K562 (cell line): ENCODE measurements around the gene MMP24OS. TPM values are rescaled to one million over a fixed set of nuclear protein-coding genes. Genes with fewer than 3 reads are reported as not detected.
A peak's percentile ranks its signal among the peaks of the same experiment; 100 is the strongest.

ENCODE experiments used
- ARID1B ChIP-seq: fragments of 450-650 bp; IDR thresholded peaks from 2 replicates; pipeline ENCODE4 v1.6.1; 2016; ENCODE audit warnings: antibody characterized with exemption, mild to moderate bottlenecking, inconsistent platforms
- BRF1 ChIP-seq: IDR thresholded peaks from 3 replicates; pipeline ENCODE4 v1.6.1; 2011; ENCODE audit warnings: borderline replicate concordance, mild to moderate bottlenecking; ENCODE audit not compliant: insufficient read length; ENCODE audit errors: extremely low read depth
- EZH2 ChIP-seq: IDR thresholded peaks from 2 replicates; pipeline ENCODE4 v1.6.1; 2012; ENCODE audit warnings: low read depth, mild to moderate bottlenecking, inconsistent platforms, low read length, borderline replicate concordance
- FOXP4 ChIP-seq: sonication (generic); formaldehyde crosslinking; IDR thresholded peaks from 2 replicates; pipeline ENCODE4 v1.8.0; 2022; ENCODE audit warnings: mild to moderate bottlenecking, missing genetic modification reagents, borderline replicate concordance
- HDAC6 ChIP-seq: IDR thresholded peaks from 2 replicates; pipeline ENCODE4 v1.6.1; 2012; ENCODE audit warnings: low read depth, mild to moderate bottlenecking, control low read depth, inconsistent platforms, low read length, moderate library complexity
- JUND ChIP-seq, 2 experiments: IDR thresholded peaks; 2 replicates in 1 of 2; 3 replicates in 1 of 2; pipeline ENCODE4 v1.6.1; 2011; ENCODE audit warnings: borderline replicate concordance in 2 of 2, low read depth in 2 of 2, low read length in 2 of 2, improper control_type of control experiment in 1 of 2, missing biosample characterization in 1 of 2, missing genetic modification characterization in 1 of 2, missing genetic modification reagents in 1 of 2
- KDM1A ChIP-seq, 2 experiments: fragments of 450-650 bp; IDR thresholded peaks; 2 replicates each; pipeline ENCODE4 v1.6.1; 2016; ENCODE audit warnings: mild to moderate bottlenecking in 2 of 2
- MAFK ChIP-seq: IDR thresholded peaks from 2 replicates; pipeline ENCODE4 v1.6.1; 2011; ENCODE audit warnings: low read length, improper control_type of control experiment
- PHB2 ChIP-seq: fragments of 450-650 bp; IDR thresholded peaks from 2 replicates; pipeline ENCODE4 v1.6.1; 2017; ENCODE audit warnings: low read depth
- RBM39 ChIP-seq: fragments of 200-400 bp; formaldehyde crosslinking; optimal IDR thresholded peaks from 2 replicates; pipeline ENCODE3; 2018; ENCODE audit warnings: low read depth, low read length
- RCOR1 ChIP-seq, 2 experiments: IDR thresholded peaks; 2 replicates each; pipeline ENCODE4 v1.6.1; 2012; ENCODE audit warnings: low read depth in 2 of 2, low read length in 2 of 2, borderline replicate concordance in 1 of 2, improper control_type of control experiment in 1 of 2
- SNAPC5 ChIP-seq: fragments of 250-450 bp; sonication (Bioruptor Pico); IDR thresholded peaks from 2 replicates; pipeline ENCODE4 v1.8.0; 2021; ENCODE audit warnings: moderate library complexity, mild to moderate bottlenecking, inconsistent platforms
- SP1 ChIP-seq: sonication (generic); formaldehyde crosslinking; IDR thresholded peaks from 2 replicates; pipeline ENCODE4 v1.8.1; 2022; ENCODE audit warnings: mild to moderate bottlenecking, missing genetic modification reagents
- TBL1XR1 ChIP-seq, 2 experiments: IDR thresholded peaks; 2 replicates each; pipeline ENCODE4 v1.6.1; 2012; ENCODE audit warnings: improper control_type of control experiment in 2 of 2, low read length in 2 of 2, mild to moderate bottlenecking in 1 of 2
- TOE1 ChIP-seq, 2 experiments: fragments of 450-650 bp in 1 of 2; sonication (generic) in 1 of 2; formaldehyde crosslinking in 1 of 2; IDR thresholded peaks; 2 replicates each; pipeline versions ENCODE4 v1.7.1 to v1.8.0; 2016 to 2022; ENCODE audit warnings: borderline replicate concordance in 2 of 2, mild to moderate bottlenecking in 2 of 2, antibody characterized with exemption in 1 of 2, inconsistent platforms in 1 of 2, low read depth in 1 of 2, missing genetic modification reagents in 1 of 2, moderate library complexity in 1 of 2
- U2AF1 ChIP-seq: fragments of 200-400 bp; formaldehyde crosslinking; optimal IDR thresholded peaks from 2 replicates; pipeline ENCODE3; 2017; ENCODE audit warnings: mild to moderate bottlenecking, low read depth, low read length, moderate library complexity
- ZNF282 ChIP-seq: sonication (generic); formaldehyde crosslinking; IDR thresholded peaks from 2 replicates; pipeline ENCODE4 v1.8.1; 2023; ENCODE audit warnings: missing genetic modification reagents
- ZNF3 ChIP-seq: fragments of 250-450 bp; sonication (Bioruptor Pico); IDR thresholded peaks from 2 replicates; pipeline ENCODE4 v1.5.0; 2021; ENCODE audit warnings: mild to moderate bottlenecking, moderate library complexity
- ZNF408 ChIP-seq: fragments of 250-450 bp; sonication (Bioruptor Pico); IDR thresholded peaks from 2 replicates; pipeline ENCODE4 v1.4.0; 2020; ENCODE audit warnings: low read depth, mild to moderate bottlenecking, moderate library complexity
- ZNF518B ChIP-seq: fragments of 250-450 bp; sonication (Bioruptor Pico); IDR thresholded peaks from 2 replicates; pipeline ENCODE4 v1.5.0; 2021; ENCODE audit warnings: mild to moderate bottlenecking, moderate library complexity
- ZNF707 ChIP-seq: fragments of 250-450 bp; sonication (Bioruptor Pico); conservative IDR thresholded peaks from 2 replicates; pipeline ENCODE4 v1.8.0; 2022; ENCODE audit warnings: inconsistent platforms, mild to moderate bottlenecking, moderate library complexity
- ZNF766 ChIP-seq: fragments of 200-800 bp; sonication (Bioruptor generic); conservative IDR thresholded peaks from 2 replicates; pipeline ENCODE4 v1.6.1; 2016; ENCODE audit warnings: missing genetic modification characterization, missing compliant biosample characterization
- polyA plus RNA-seq, 8 experiments: library from polyadenylated mRNA; depleted of rRNA in 4 of 8; stranded (reverse) in 5 of 8; unstranded in 3 of 8; fragments of >200 nt; fragmentation: Nextera tagmentation in 2 of 8; fragmentation: Illumina TruSeq in 1 of 8; extraction: Ambion mirVana in 2 of 8; extraction: Trizol in 1 of 8; gene quantifications; 2 replicates each; pipeline versions ENCODE4 v1.2.1 to v1.2.3, GENCODE V29; 2011 to 2014; ENCODE audit warnings: inconsistent platforms in 1 of 8, missing spikeins in 1 of 8
- total RNA-seq, 7 experiments: library from RNA; depleted of rRNA in 6 of 7; stranded (reverse); fragments of >200 nt in 6 of 7; fragmentation: Illumina TruSeq in 2 of 7; extraction: Trizol in 2 of 7; gene quantifications; 2 replicates each; pipeline versions ENCODE4 v1.2.1 to v1.2.3, GENCODE V29; 2011 to 2021; ENCODE audit warnings: low replicate concordance in 1 of 7

Gene MMP24OS
- total and polyA plus RNA-seq, 9 of the 15 experiments (the other 6 are each of a cell fraction or from before 2014, with no cell fraction given), result 0.92 to 41.5 (median 11.4) TPM

- no peak for TF ChIP-seq ZNF408 (CRISPR knock-in tag)
- no peak for TF ChIP-seq ZNF3 (CRISPR knock-in tag)
- TF ChIP-seq ZNF282, result no peak
- TF ChIP-seq HDAC6, result no peak
- peak; percentile 75 to 91; a peak in 3 of 4 replicates for TF ChIP-seq RCOR1 (IDR thresholded peaks at IDR 0.05; ENCODE audit: borderline replicate concordance in 1 of 2, low read depth in 2 of 2, low read length in 2 of 2)
- TF ChIP-seq EZH2, result no peak
- TF ChIP-seq U2AF1, result no peak
- no peak for TF ChIP-seq FOXP4 (CRISPR knock-in tag)
- no peak for TF ChIP-seq ZNF707 (CRISPR knock-in tag)
- TF ChIP-seq JUND (IDR thresholded peaks at IDR 0.05; ENCODE audit: borderline replicate concordance, low read depth, low read length), result peak; percentile 76
- TF ChIP-seq JUND (tag; IDR thresholded peaks at IDR 0.05; ENCODE audit: borderline replicate concordance, low read depth, low read length), result no peak; the same call in 2 of the 3 replicates
- no peak for TF ChIP-seq SNAPC5 (CRISPR knock-in tag)
- TF ChIP-seq PHB2, result no peak
- no peak for TF ChIP-seq TOE1 (IDR thresholded peaks at IDR 0.05; ENCODE audit: borderline replicate concordance)
- TF ChIP-seq TOE1 (CRISPR knock-in tag; IDR thresholded peaks at IDR 0.05; ENCODE audit: borderline replicate concordance, low read depth), result no peak
- no peak for TF ChIP-seq ZNF766 (CRISPR knock-in tag)
- peak; percentile 63 for TF ChIP-seq ARID1B
- no peak for TF ChIP-seq TBL1XR1 (IDR thresholded peaks at IDR 0.05; ENCODE audit: low read length in 2 of 2)
- peak; percentile 70 for TF ChIP-seq MAFK
- no peak for TF ChIP-seq RBM39
- TF ChIP-seq ZNF518B (CRISPR knock-in tag), result no peak
- TF ChIP-seq SP1 (CRISPR knock-in tag), result no peak
- TF ChIP-seq BRF1, result no peak
- peak; percentile 95 to 96 for TF ChIP-seq KDM1A (IDR thresholded peaks at IDR 0.05)
These were observed 34.4 kb upstream of the MMP24OS start (continued) for GRCh38 chr20:35312318-35312717.
